ENCODE results near the gene AHI1. TPM values are rescaled to one million over a fixed set of nuclear protein-coding genes. Genes with fewer than 3 reads are reported as not detected.

AHI1 gene
- total RNA-seq, 1 experiment from 2014 or later = 11.3 TPM

- ChIA-PET POLR2A (no interaction called here), CTCF (interaction anchor here (0.7 kb wide), 1 partner anchor 642 kb away, joined by 3 read pairs; no protein-coding TSS in a partner anchor)
- intact Hi-C loops (cut with micrococcal nuclease; ENCODE audit: unreplicated experiment) = loop anchor here (5.0 kb wide), 2 partner anchors 86 to 154 kb away; partner anchors contain the start of gene MYB
- peaks cover 26% of the 10 kb centered on the region for H3K4me1 Mint-ChIP-seq (ENCODE audit: low read depth, unreplicated experiment)
- no peaks in the 10 kb centered on the region for H3K9me3 Mint-ChIP-seq (ENCODE audit: unreplicated experiment)
- TF ChIP-seq, protein P1, sequence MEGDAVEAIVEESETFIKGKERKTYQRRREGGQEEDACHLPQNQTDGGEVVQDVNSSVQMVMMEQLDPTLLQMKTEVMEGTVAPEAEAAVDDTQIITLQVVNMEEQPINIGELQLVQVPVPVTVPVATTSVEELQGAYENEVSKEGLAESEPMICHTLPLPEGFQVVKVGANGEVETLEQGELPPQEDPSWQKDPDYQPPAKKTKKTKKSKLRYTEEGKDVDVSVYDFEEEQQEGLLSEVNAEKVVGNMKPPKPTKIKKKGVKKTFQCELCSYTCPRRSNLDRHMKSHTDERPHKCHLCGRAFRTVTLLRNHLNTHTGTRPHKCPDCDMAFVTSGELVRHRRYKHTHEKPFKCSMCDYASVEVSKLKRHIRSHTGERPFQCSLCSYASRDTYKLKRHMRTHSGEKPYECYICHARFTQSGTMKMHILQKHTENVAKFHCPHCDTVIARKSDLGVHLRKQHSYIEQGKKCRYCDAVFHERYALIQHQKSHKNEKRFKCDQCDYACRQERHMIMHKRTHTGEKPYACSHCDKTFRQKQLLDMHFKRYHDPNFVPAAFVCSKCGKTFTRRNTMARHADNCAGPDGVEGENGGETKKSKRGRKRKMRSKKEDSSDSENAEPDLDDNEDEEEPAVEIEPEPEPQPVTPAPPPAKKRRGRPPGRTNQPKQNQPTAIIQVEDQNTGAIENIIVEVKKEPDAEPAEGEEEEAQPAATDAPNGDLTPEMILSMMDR (IDR thresholded peaks at IDR 0.05; ENCODE audit: insufficient read depth in 1 of 2, low read depth in 1 of 2, low read length in 1 of 2, severe bottlenecking in 1 of 2, unreplicated experiment in 1 of 2) = no peak
- no peaks in the 10 kb centered on the region for H3K27me3 Mint-ChIP-seq (ENCODE audit: insufficient read depth, unreplicated experiment)
- no peaks in the 10 kb centered on the region for H3K36me3 Mint-ChIP-seq (ENCODE audit: insufficient read depth, unreplicated experiment)
- H3K4me3 ChIP-seq (ENCODE audit: low read depth, low read length) = no peak overlapping the region
- peak overlapping the region; percentile 22 for H3K27ac Mint-ChIP-seq (ENCODE audit: unreplicated experiment)
- H3K4me3 Mint-ChIP-seq (ENCODE audit: unreplicated experiment) = no peak overlapping the region
- peaks cover 34% of the 10 kb centered on the region for H3K4me1 ChIP-seq
- BruUV-seq (replicated peaks) = no TSS peak
- H3K9me3 ChIP-seq = no peaks in the 10 kb centered on the region
- no peaks in the 10 kb centered on the region for H3K27me3 ChIP-seq (replicated peaks; ENCODE audit: control insufficient read depth, insufficient read depth, low read length)
- H3K36me3 ChIP-seq (ENCODE audit: control insufficient read depth, insufficient read depth, low read length) = no peaks in the 10 kb centered on the region
- DNase-seq = no peak
Observed at GRCh38 chr6:135268263-135268662, 229.3 kb downstream of the AHI1 start.

DNA sequence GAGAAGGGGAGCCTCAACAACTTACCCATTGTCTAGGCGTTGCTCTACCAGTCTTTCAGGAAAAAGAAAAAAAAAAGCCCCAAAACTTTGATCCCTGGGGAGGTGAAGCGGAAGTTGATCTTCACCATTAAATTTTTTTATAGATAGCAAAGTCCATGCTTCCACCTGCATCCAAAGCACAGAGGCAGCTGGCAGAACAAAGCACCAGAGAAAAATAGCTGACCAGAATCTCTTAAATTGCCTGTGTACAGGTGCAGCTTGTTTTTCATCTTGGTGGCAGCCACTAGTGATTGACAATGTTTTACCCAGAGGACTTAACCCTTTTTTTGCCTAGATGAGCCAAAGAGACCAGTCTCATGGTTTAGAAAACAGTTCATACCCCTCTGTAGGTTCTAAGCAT lies 230.5 kb downstream of the AHI1 start:
- CTCF ChIA-PET = interaction anchor here (0.6 kb wide), 1 partner anchor 168 kb away, joined by 3 read pairs; no protein-coding TSS in a partner anchor
- POLR2A ChIA-PET = no interaction called here
- H3K36me3 ChIP-seq (ENCODE audit: control insufficient read depth, insufficient read depth, low read length) = no peaks in the 10 kb centered on the region

DNA sequence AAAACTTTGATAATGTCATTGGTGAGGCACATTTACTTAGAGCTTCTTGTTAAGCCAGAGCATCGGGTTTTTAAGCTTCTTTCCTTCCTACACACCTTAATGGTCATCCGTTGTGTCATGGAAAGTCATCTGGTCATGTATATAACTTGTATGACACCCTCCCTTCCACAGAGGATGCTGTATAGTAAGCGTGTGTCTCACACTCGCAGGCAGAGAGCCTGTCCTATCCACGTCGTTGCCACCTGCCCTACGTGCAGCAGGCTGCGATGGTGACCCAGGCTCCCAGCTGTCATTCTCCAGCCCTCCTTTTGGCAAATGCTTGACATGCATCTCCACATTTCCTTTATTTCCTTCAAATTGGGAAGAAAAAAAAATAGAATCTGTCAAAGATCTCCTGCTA lies 230.9 kb downstream of the AHI1 start:
- CTCF ChIA-PET = interaction anchor here (0.6 kb wide), 1 partner anchor 168 kb away, joined by 3 read pairs; no protein-coding TSS in a partner anchor
- intact Hi-C loops (cut with micrococcal nuclease; ENCODE audit: unreplicated experiment) = loop anchor here (5.0 kb wide), 2 partner anchors 84 to 156 kb away; partner anchors contain the start of gene MYB
- Mint-ChIP-seq H3K27me3 (ENCODE audit: insufficient read depth, unreplicated experiment) (no peaks in the 10 kb centered on the region), H3K27ac (ENCODE audit: unreplicated experiment) (peak overlapping the region; percentile 22), H3K9me3 (ENCODE audit: unreplicated experiment) (no peaks in the 10 kb centered on the region), H3K4me1 (ENCODE audit: low read depth, unreplicated experiment) (peaks cover 25% of the 10 kb centered on the region), H3K4me3 (ENCODE audit: unreplicated experiment) (no peak overlapping the region), H3K36me3 (ENCODE audit: insufficient read depth, unreplicated experiment) (no peaks in the 10 kb centered on the region)
- POLR2A ChIA-PET = no interaction called here
- no peaks in the 10 kb centered on the region for H3K9me3 ChIP-seq
- TF ChIP-seq, protein P1 (IDR thresholded peaks at IDR 0.05; ENCODE audit: insufficient read depth in 1 of 2, low read depth in 1 of 2, low read length in 1 of 2, severe bottlenecking in 1 of 2, unreplicated experiment in 1 of 2) = no peak
- no peaks in the 10 kb centered on the region for H3K36me3 ChIP-seq (ENCODE audit: control insufficient read depth, insufficient read depth, low read length)
- BruUV-seq (replicated peaks) = no TSS peak
- DNase-seq = no peak
- peaks cover 34% of the 10 kb centered on the region for H3K4me1 ChIP-seq
- H3K27me3 ChIP-seq (replicated peaks; ENCODE audit: control insufficient read depth, insufficient read depth, low read length) = no peaks in the 10 kb centered on the region
- no peak overlapping the region for H3K4me3 ChIP-seq (ENCODE audit: low read depth, low read length)

More for the DNA sequence above, 230.5 kb downstream of the AHI1 start:
- Histone ChIP-seq H3K27me3 (replicated peaks; ENCODE audit: control insufficient read depth, insufficient read depth, low read length) (no peaks in the 10 kb centered on the region), H3K9me3 (no peaks in the 10 kb centered on the region), H3K4me1 (peaks cover 34% of the 10 kb centered on the region), H3K4me3 (ENCODE audit: low read depth, low read length) (no peak overlapping the region)
- no peaks in the 10 kb centered on the region for H3K36me3 Mint-ChIP-seq (ENCODE audit: insufficient read depth, unreplicated experiment)
- no peaks in the 10 kb centered on the region for H3K27me3 Mint-ChIP-seq (ENCODE audit: insufficient read depth, unreplicated experiment)
- TF ChIP-seq, protein P1 (IDR thresholded peaks at IDR 0.05; ENCODE audit: insufficient read depth in 1 of 2, low read depth in 1 of 2, low read length in 1 of 2, severe bottlenecking in 1 of 2, unreplicated experiment in 1 of 2) = no peak
- peak; percentile 65 to 69 for DNase-seq
- no peak overlapping the region for H3K4me3 Mint-ChIP-seq (ENCODE audit: unreplicated experiment)
- peak overlapping the region; percentile 22 for H3K27ac Mint-ChIP-seq (ENCODE audit: unreplicated experiment)
- no TSS peak for BruUV-seq (replicated peaks)
- intact Hi-C loops (cut with micrococcal nuclease; ENCODE audit: unreplicated experiment) = loop anchor here (5.0 kb wide), 2 partner anchors 85 to 155 kb away; partner anchors contain the start of gene MYB
- H3K4me1 Mint-ChIP-seq (ENCODE audit: low read depth, unreplicated experiment) = peaks cover 26% of the 10 kb centered on the region
- H3K9me3 Mint-ChIP-seq (ENCODE audit: unreplicated experiment) = no peaks in the 10 kb centered on the region

Data from Caco-2 (cell line).